ENCODE results near the gene CDHR4. TPM values are rescaled to one million over a fixed set of nuclear protein-coding genes. Genes with fewer than 3 reads are reported as not detected.
A peak's percentile ranks its signal among the peaks of the same experiment; 100 is the strongest.

The CDHR4 gene
- total RNA-seq, 1 experiment from 2014 or later: not detected

GRCh38 chr3:49769286-49769915 is 30.3 kb downstream of the CDHR4 start:
- no peak overlapping the region for H2AFZ ChIP-seq (ENCODE audit: low read length)
- intact Hi-C loops (cut with micrococcal nuclease): no loop called here
- H3K79me2 ChIP-seq (ENCODE audit: low read length): peaks cover 86% of the 10 kb centered on the region
- ChIA-PET CTCF (no interaction called here), POLR2A (ENCODE audit: unreplicated experiment) (no interaction called here)
- H3K27me3 ChIP-seq (ENCODE audit: low read length): no peaks in the 10 kb centered on the region
- no peak overlapping the region for H3K9ac ChIP-seq (ENCODE audit: low read length)
- TF ChIP-seq EZH2phosphoT487 (IDR thresholded peaks at IDR 0.05; ENCODE audit: borderline replicate concordance, low read length) (no peak), EZH2 (IDR thresholded peaks at IDR 0.05; ENCODE audit: low read length, unreplicated experiment) (no peak), CTCF (conservative IDR thresholded peaks at IDR 0.05; ENCODE audit: low read depth, low read length) (no peak)
- H3K4me3 ChIP-seq (ENCODE audit: low read length): no peak overlapping the region
- no peaks in the 10 kb centered on the region for H3K9me3 ChIP-seq (ENCODE audit: low read length)
- H3K9me2 ChIP-seq (replicated peaks; ENCODE audit: low read length): no peaks in the 10 kb centered on the region
- H3K4me2 ChIP-seq (ENCODE audit: low read length): no peak overlapping the region
- DNase-seq (peak; percentile 5), ATAC-seq (peak; percentile 20; the same call in 1 of the 2 replicates)
- BruUV-seq (replicated peaks): no TSS peak
- H3K4me1 ChIP-seq (ENCODE audit: insufficient read depth, low read length): peaks cover 13% of the 10 kb centered on the region
- no peak overlapping the region for H3K27ac ChIP-seq (ENCODE audit: low read length)
- peaks cover 9% of the 10 kb centered on the region; the same call in 1 of the 2 replicates for H3K36me3 ChIP-seq (ENCODE audit: low read depth, low read length)
- H3F3A ChIP-seq (ENCODE audit: low read length, unreplicated experiment): no peaks in the 10 kb centered on the region
- H4K20me1 ChIP-seq (ENCODE audit: low read length): peaks cover 21% of the 10 kb centered on the region; the same call in 1 of the 2 replicates

DNA sequence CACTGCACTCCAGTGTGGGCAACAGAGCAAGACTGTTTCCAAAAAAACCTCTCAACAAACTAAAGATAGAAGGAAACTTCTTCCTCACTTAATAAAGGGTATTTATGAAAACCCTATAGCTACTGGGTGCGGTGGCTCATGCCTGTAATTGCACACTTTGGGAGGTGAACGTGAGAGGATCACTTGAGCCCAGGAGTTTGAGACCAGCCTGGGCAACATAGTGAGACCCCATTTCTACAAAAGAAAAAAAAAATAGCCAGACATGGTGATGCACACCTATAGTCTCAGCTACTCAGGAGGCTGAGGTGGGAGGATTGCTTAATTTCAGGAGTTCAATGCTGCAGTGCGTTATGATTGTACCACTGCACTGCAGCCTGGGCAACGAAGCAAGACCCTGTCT is 35.7 kb downstream of the CDHR4 start:
- H3K79me2 ChIP-seq (ENCODE audit: low read length): peaks cover 82% of the 10 kb centered on the region
- H3K9me3 ChIP-seq (ENCODE audit: low read length): no peaks in the 10 kb centered on the region
- H3K4me2 ChIP-seq (ENCODE audit: low read length): no peak overlapping the region
- peaks cover 4% of the 10 kb centered on the region; the same call in 1 of the 2 replicates for H4K20me1 ChIP-seq (ENCODE audit: low read length)
- H3K27me3 ChIP-seq (ENCODE audit: low read length): no peaks in the 10 kb centered on the region
- no peak overlapping the region for H2AFZ ChIP-seq (ENCODE audit: low read length)
- no peak overlapping the region for H3K4me3 ChIP-seq (ENCODE audit: low read length)
- peaks cover 3% of the 10 kb centered on the region; the same call in 1 of the 2 replicates for H3K36me3 ChIP-seq (ENCODE audit: low read depth, low read length)
- ATAC-seq: no peak
- H3K9me2 ChIP-seq (replicated peaks; ENCODE audit: low read length): no peaks in the 10 kb centered on the region
- intact Hi-C loops (cut with micrococcal nuclease): no loop called here
- no TSS peak for BruUV-seq (replicated peaks)
- ChIA-PET POLR2A (ENCODE audit: unreplicated experiment) (no interaction called here), CTCF (no interaction called here)
- TF ChIP-seq EZH2phosphoT487 (IDR thresholded peaks at IDR 0.05; ENCODE audit: borderline replicate concordance, low read length) (no peak), EZH2 (IDR thresholded peaks at IDR 0.05; ENCODE audit: low read length, unreplicated experiment) (no peak), CTCF (conservative IDR thresholded peaks at IDR 0.05; ENCODE audit: low read depth, low read length) (no peak)
- no peak overlapping the region for H3K27ac ChIP-seq (ENCODE audit: low read length)
- no peaks in the 10 kb centered on the region for H3K4me1 ChIP-seq (ENCODE audit: insufficient read depth, low read length)
- DNase-seq: no peak
- no peaks in the 10 kb centered on the region for H3F3A ChIP-seq (ENCODE audit: low read length, unreplicated experiment)
- H3K9ac ChIP-seq (ENCODE audit: low read length): no peak overlapping the region

GRCh38 chr3:49761661-49762060 is 38.0 kb downstream of the CDHR4 start:
- peaks cover 81% of the 10 kb centered on the region for H3K79me2 ChIP-seq (ENCODE audit: low read length)
- no peaks in the 10 kb centered on the region for H3K9me2 ChIP-seq (replicated peaks; ENCODE audit: low read length)
- ATAC-seq (no peak), DNase-seq (no peak)
- ChIA-PET POLR2A (ENCODE audit: unreplicated experiment) (no interaction called here), CTCF (no interaction called here)
- no peak overlapping the region for H3K27ac ChIP-seq (ENCODE audit: low read length)
- no peaks in the 10 kb centered on the region for H3K4me1 ChIP-seq (ENCODE audit: insufficient read depth, low read length)
- H2AFZ ChIP-seq (ENCODE audit: low read length): no peak overlapping the region
- no TSS peak for BruUV-seq (replicated peaks)
- no peaks in the 10 kb centered on the region for H3F3A ChIP-seq (ENCODE audit: low read length, unreplicated experiment)
- TF ChIP-seq EZH2 (IDR thresholded peaks at IDR 0.05; ENCODE audit: low read length, unreplicated experiment) (no peak), CTCF (conservative IDR thresholded peaks at IDR 0.05; ENCODE audit: low read depth, low read length) (no peak), EZH2phosphoT487 (IDR thresholded peaks at IDR 0.05; ENCODE audit: borderline replicate concordance, low read length) (no peak)
- H3K4me3 ChIP-seq (ENCODE audit: low read length): no peak overlapping the region
- no peaks in the 10 kb centered on the region for H3K27me3 ChIP-seq (ENCODE audit: low read length)
- H3K36me3 ChIP-seq (ENCODE audit: low read depth, low read length): peaks cover 3% of the 10 kb centered on the region; the same call in 1 of the 2 replicates
- H4K20me1 ChIP-seq (ENCODE audit: low read length): no peaks in the 10 kb centered on the region
- no peak overlapping the region for H3K9ac ChIP-seq (ENCODE audit: low read length)
- H3K9me3 ChIP-seq (ENCODE audit: low read length): no peaks in the 10 kb centered on the region
- H3K4me2 ChIP-seq (ENCODE audit: low read length): no peak overlapping the region
- intact Hi-C loops (cut with micrococcal nuclease): no loop called here
